ENCODE data around the gene S1PR5. TPM values are rescaled to one million over a fixed set of nuclear protein-coding genes. Genes with fewer than 3 reads are reported as not detected.
A peak's percentile ranks its signal among the peaks of the same experiment; 100 is the strongest.

Gene S1PR5
- total and polyA plus RNA-seq, 9 of the 15 experiments (the other 6 are each of a cell fraction or from before 2014, with no cell fraction given): 0.03 to 0.54 (median 0.35) TPM; not detected in 4

GRCh38 chr19:10543420-10544241 lies 26.4 kb upstream of the S1PR5 start, which contains the start of gene ATG4D (continued):
- no peak for TF ChIP-seq E4F1 (CRISPR knock-in tag; IDR thresholded peaks at IDR 0.05; ENCODE audit: borderline replicate concordance)
- no peak for TF ChIP-seq EHMT2 (IDR thresholded peaks at IDR 0.05)
- TF ChIP-seq NRF1 (conservative IDR thresholded peaks at IDR 0.05 in 1 of 2, IDR thresholded peaks at IDR 0.05 in 1 of 2): peak; percentile 83 to 86
- TF ChIP-seq ARID4B (CRISPR knock-in tag; IDR thresholded peaks at IDR 0.05): no peak
- no peak for TF ChIP-seq SRSF3 (IDR thresholded peaks at IDR 0.05; ENCODE audit: insufficient read depth, low read length)
- TF ChIP-seq MBD2 (IDR thresholded peaks at IDR 0.05; ENCODE audit: borderline replicate concordance, low read depth): peak; percentile 77
- no peak for TF ChIP-seq TCFL5 (CRISPR knock-in tag; conservative IDR thresholded peaks at IDR 0.05)
- peak; percentile 85; the same call in 1 of the 2 replicates for TF ChIP-seq PHF8 (IDR thresholded peaks at IDR 0.05; ENCODE audit: borderline replicate concordance, low read length)
- TF ChIP-seq POLR2B (IDR thresholded peaks at IDR 0.05; ENCODE audit: low read depth, partially characterized antibody): peak; percentile 63
- no peak for TF ChIP-seq ZNF407 (IDR thresholded peaks at IDR 0.05; ENCODE audit: low read depth)
- no peak for TF ChIP-seq ATF1 (CRISPR knock-in tag; IDR thresholded peaks at IDR 0.05)
- no peak for TF ChIP-seq ATF1 (tag; IDR thresholded peaks at IDR 0.05)

Measured in K562 (cell line).